ENCODE measurements around the gene LHX3.

GRCh38 chr9:136219276-136219675, 14.3 kb upstream of the LHX3 start:
- TF ChIP-seq, protein P1, sequence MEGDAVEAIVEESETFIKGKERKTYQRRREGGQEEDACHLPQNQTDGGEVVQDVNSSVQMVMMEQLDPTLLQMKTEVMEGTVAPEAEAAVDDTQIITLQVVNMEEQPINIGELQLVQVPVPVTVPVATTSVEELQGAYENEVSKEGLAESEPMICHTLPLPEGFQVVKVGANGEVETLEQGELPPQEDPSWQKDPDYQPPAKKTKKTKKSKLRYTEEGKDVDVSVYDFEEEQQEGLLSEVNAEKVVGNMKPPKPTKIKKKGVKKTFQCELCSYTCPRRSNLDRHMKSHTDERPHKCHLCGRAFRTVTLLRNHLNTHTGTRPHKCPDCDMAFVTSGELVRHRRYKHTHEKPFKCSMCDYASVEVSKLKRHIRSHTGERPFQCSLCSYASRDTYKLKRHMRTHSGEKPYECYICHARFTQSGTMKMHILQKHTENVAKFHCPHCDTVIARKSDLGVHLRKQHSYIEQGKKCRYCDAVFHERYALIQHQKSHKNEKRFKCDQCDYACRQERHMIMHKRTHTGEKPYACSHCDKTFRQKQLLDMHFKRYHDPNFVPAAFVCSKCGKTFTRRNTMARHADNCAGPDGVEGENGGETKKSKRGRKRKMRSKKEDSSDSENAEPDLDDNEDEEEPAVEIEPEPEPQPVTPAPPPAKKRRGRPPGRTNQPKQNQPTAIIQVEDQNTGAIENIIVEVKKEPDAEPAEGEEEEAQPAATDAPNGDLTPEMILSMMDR (IDR thresholded peaks at IDR 0.05): no peak
- TF ChIP-seq POLR2A (IDR thresholded peaks at IDR 0.05): no peak
